GM23338 (cell line): Measurements from ENCODE around the gene AFF3. TPM values are rescaled to one million over a fixed set of nuclear protein-coding genes. Genes with fewer than 3 reads are reported as not detected.

Source experiments
- ATAC-seq: fragments of 200-7000 bp; cut with Tn5 transposase; 3 replicates; pipeline ENCODE4 v1.9.1; 2020
- DNase-seq: peaks from one replicate; pipeline ENCODE4 v3.0.0-alpha.2; 2015; ENCODE audit warnings: low spot score
- H2AFZ ChIP-seq: fragments of 200-600 bp; sonication (generic); 2 replicates; pipeline ENCODE4 v1.8.0; 2016; ENCODE audit warnings: antibody characterized with exemption, mild to moderate bottlenecking, moderate library complexity
- H3F3A ChIP-seq: fragments of 200-600 bp; sonication (generic); replicated peaks from 2 replicates; pipeline ENCODE4 v1.8.0; 2017; ENCODE audit warnings: antibody characterized with exemption, mixed run types, low read depth
- H3K27ac ChIP-seq: fragments of 200-600 bp; sonication (generic); 2 replicates; pipeline ENCODE4 v1.6.1; 2016; ENCODE audit warnings: low read depth
- H3K27me3 ChIP-seq: fragments of 200-600 bp; sonication (generic); 2 replicates; pipeline ENCODE4 v1.8.0; 2016; ENCODE audit warnings: mild to moderate bottlenecking, mixed run types, moderate library complexity; ENCODE audit not compliant: insufficient read depth
- H3K36me3 ChIP-seq: fragments of 200-600 bp; sonication (generic); 2 replicates; pipeline ENCODE4 v1.8.0; 2016; ENCODE audit warnings: mild to moderate bottlenecking; ENCODE audit not compliant: insufficient read depth
- H3K4me1 ChIP-seq: fragments of 200-600 bp; sonication (generic); 2 replicates; pipeline ENCODE4 v1.8.0; 2016; ENCODE audit warnings: mild to moderate bottlenecking, moderate library complexity; ENCODE audit not compliant: insufficient read depth
- H3K4me2 ChIP-seq: fragments of 200-600 bp; sonication (generic); 2 replicates; pipeline ENCODE4 v1.7.1; 2017; ENCODE audit warnings: mixed run types
- H3K4me3 ChIP-seq: fragments of 200-600 bp; sonication (generic); 2 replicates; pipeline ENCODE4 v1.6.1; 2016; ENCODE audit warnings: mixed run types
- H3K79me2 ChIP-seq: fragments of 200-600 bp; sonication (generic); replicated peaks from 2 replicates; pipeline ENCODE4 v1.8.0; 2017; ENCODE audit warnings: mild to moderate bottlenecking; ENCODE audit not compliant: insufficient read depth
- H3K9me2 ChIP-seq: fragments of 200-600 bp; sonication (generic); 2 replicates; pipeline ENCODE4 v1.8.0; 2017; ENCODE audit not compliant: insufficient read depth
- H4K20me1 ChIP-seq: fragments of 200-600 bp; sonication (generic); replicated peaks from 2 replicates; pipeline ENCODE4 v1.8.0; 2017; ENCODE audit warnings: mild to moderate bottlenecking; ENCODE audit not compliant: insufficient read depth
- H3K27ac Mint-ChIP-seq: 2 replicates; pipeline ENCODE4 v1.8.0; 2020; ENCODE audit warnings: inconsistent platforms, mild to moderate bottlenecking, moderate library complexity, mixed read lengths
- H3K27me3 Mint-ChIP-seq: 3 replicates; pipeline ENCODE4 v1.8.0; 2022; ENCODE audit warnings: low read depth, mild to moderate bottlenecking, moderate library complexity, mixed read lengths, inconsistent platforms; ENCODE audit not compliant: insufficient read depth, poor library complexity
- H3K36me3 Mint-ChIP-seq: 3 replicates; pipeline ENCODE4 v1.8.0; 2021; ENCODE audit warnings: low read depth, mild to moderate bottlenecking, inconsistent platforms, moderate library complexity, mixed read lengths
- H3K4me1 Mint-ChIP-seq: 3 replicates; pipeline ENCODE4 v1.8.0; 2020; ENCODE audit warnings: mild to moderate bottlenecking, inconsistent platforms, mixed read lengths
- H3K4me3 Mint-ChIP-seq: 3 replicates; pipeline ENCODE4 v1.8.0; 2021; ENCODE audit warnings: moderate library complexity, mild to moderate bottlenecking, inconsistent platforms, mixed read lengths
- H3K9me3 Mint-ChIP-seq: 3 replicates; pipeline ENCODE4 v1.8.0; 2020; ENCODE audit warnings: moderate library complexity, mild to moderate bottlenecking, inconsistent platforms, mixed read lengths
- CREB1 ChIP-seq: fragments of 250-450 bp; sonication (Bioruptor Pico); IDR thresholded peaks from 2 replicates; pipeline ENCODE4 v1.5.0; 2020; ENCODE audit warnings: low read depth, mild to moderate bottlenecking, moderate library complexity
- EZH2 ChIP-seq: fragments of 200-600 bp; sonication (generic); IDR thresholded peaks from one replicate; pipeline ENCODE4 v1.8.0; 2017; ENCODE audit warnings: antibody characterized with exemption, mild to moderate bottlenecking, low read depth; ENCODE audit not compliant: unreplicated experiment
- EZH2phosphoT487 ChIP-seq: fragments of 200-600 bp; sonication (generic); IDR thresholded peaks from one replicate; pipeline ENCODE4 v1.8.1; 2018; ENCODE audit warnings: antibody characterized with exemption; ENCODE audit not compliant: unreplicated experiment
- JUNB ChIP-seq: IDR thresholded peaks from one replicate; pipeline ENCODE4 v1.6.1; 2016; ENCODE audit warnings: antibody characterized with exemption; ENCODE audit not compliant: unreplicated experiment
- NANOG ChIP-seq: IDR thresholded peaks from 2 replicates; pipeline ENCODE4 v1.6.1; 2016; ENCODE audit warnings: antibody characterized with exemption, borderline replicate concordance
- POLR2AphosphoS5 ChIP-seq: IDR thresholded peaks from 2 replicates; pipeline ENCODE4 v1.6.1; 2016; ENCODE audit warnings: antibody characterized with exemption, low read depth
- STAT1 ChIP-seq: IDR thresholded peaks from one replicate; pipeline ENCODE4 v1.6.1; 2016; ENCODE audit warnings: antibody characterized with exemption; ENCODE audit not compliant: unreplicated experiment
- ZNF114 ChIP-seq: fragments of 250-450 bp; sonication (Bioruptor Pico); IDR thresholded peaks from 2 replicates; pipeline ENCODE4 v1.5.0; 2020; ENCODE audit warnings: mild to moderate bottlenecking, moderate library complexity
- ZNF331 ChIP-seq: fragments of 250-450 bp; sonication (Bioruptor Pico); IDR thresholded peaks from 2 replicates; pipeline ENCODE4 v1.5.0; 2020; ENCODE audit warnings: low read depth, mild to moderate bottlenecking, moderate library complexity
- polyA plus RNA-seq: library from polyadenylated mRNA; unstranded; fragments of >200 nt; fragmentation: Nextera tagmentation; extraction: Ambion mirVana; gene quantifications from 2 replicates; pipeline ENCODE4 v1.2.1, GENCODE V29; 2016
- total RNA-seq: library from RNA; depleted of rRNA; stranded (reverse); fragments of >200 nt; shearing (Covaris generic); gene quantifications from 2 replicates; pipeline ENCODE4 v1.2.3, GENCODE V29; 2014
- TF ChIP-seq, protein P1 (sequence below), 2 experiments: fragments of 200-600 bp in 1 of 2; sonication (generic) in 1 of 2; conservative IDR thresholded peaks; 2 replicates each; pipeline versions ENCODE4 v1.5.1 to v1.6.1; 2016 to 2017; ENCODE audit warnings: antibody characterized with exemption in 2 of 2, low read depth in 2 of 2, mild to moderate bottlenecking in 2 of 2, moderate library complexity in 1 of 2
- TF ChIP-seq, protein P2 (sequence below): IDR thresholded peaks from 2 replicates; pipeline ENCODE4 v1.6.1; 2016; ENCODE audit warnings: antibody characterized with exemption
- TF ChIP-seq, protein P3 (sequence below): IDR thresholded peaks from one replicate; pipeline ENCODE4 v1.6.1; 2018; ENCODE audit warnings: antibody characterized with exemption; ENCODE audit not compliant: unreplicated experiment

Gene AFF3
- total and polyA plus RNA-seq, 2 experiments from 2014 or later: 0.73 to 1.4 TPM

DNA sequence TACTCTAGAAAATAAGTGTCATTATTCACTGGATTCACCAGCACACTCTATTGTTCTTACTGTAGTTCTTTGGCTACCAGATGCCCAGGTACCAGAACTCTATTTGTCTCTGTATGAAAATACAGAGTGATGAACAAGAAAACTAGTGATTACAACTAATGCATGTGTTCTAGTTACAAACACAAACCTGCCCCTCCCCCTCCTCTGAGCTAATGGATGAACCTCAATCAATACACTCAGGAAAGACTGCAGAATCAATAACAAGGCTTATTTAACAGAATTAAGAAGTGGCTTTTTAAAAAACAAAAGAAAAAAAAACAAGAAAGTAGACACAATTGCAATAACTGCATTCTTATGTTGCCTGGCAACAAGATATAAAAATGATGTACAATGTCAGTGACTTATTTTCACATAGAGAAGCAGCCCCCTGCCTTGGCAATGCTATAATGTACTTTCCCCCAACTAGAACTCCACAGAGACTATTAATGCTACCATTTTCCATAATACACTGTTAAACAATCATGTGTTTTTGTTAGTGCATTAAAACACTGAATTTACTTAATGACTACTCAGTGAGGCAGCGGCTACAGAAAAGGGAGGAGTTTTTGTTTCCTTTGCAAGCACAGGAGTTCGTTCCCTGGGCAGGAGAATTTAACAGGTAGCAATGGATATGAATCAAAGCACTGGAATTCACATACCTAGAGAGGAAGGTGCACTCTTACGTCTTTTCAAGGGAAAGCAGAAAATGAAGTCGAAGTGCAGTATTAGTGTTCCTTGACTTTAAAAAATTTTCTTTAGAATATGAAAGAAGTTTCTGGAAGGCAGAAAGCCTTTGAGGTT is 333.8 kb downstream of the AFF3 start:
- TF ChIP-seq POLR2AphosphoS5: no peak
- TF ChIP-seq, protein P1, sequence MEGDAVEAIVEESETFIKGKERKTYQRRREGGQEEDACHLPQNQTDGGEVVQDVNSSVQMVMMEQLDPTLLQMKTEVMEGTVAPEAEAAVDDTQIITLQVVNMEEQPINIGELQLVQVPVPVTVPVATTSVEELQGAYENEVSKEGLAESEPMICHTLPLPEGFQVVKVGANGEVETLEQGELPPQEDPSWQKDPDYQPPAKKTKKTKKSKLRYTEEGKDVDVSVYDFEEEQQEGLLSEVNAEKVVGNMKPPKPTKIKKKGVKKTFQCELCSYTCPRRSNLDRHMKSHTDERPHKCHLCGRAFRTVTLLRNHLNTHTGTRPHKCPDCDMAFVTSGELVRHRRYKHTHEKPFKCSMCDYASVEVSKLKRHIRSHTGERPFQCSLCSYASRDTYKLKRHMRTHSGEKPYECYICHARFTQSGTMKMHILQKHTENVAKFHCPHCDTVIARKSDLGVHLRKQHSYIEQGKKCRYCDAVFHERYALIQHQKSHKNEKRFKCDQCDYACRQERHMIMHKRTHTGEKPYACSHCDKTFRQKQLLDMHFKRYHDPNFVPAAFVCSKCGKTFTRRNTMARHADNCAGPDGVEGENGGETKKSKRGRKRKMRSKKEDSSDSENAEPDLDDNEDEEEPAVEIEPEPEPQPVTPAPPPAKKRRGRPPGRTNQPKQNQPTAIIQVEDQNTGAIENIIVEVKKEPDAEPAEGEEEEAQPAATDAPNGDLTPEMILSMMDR (conservative IDR thresholded peaks at IDR 0.05; ENCODE audit: low read depth in 2 of 2): no peak
- TF ChIP-seq CREB1 (CRISPR knock-in tag): no peak
- TF ChIP-seq EZH2phosphoT487: no peak
- TF ChIP-seq ZNF331 (CRISPR knock-in tag): no peak
- TF ChIP-seq EZH2: no peak
- Mint-ChIP-seq H3K9me3 (no peaks in the 10 kb centered on the region), H3K27me3 (peaks cover 2% of the 10 kb centered on the region), H3K36me3 (no peaks in the 10 kb centered on the region), H3K27ac (no peak overlapping the region), H3K4me1 (peaks cover 12% of the 10 kb centered on the region), H3K4me3 (no peak overlapping the region)
- Histone ChIP-seq H2AFZ (no peak overlapping the region), H3F3A (no peaks in the 10 kb centered on the region), H3K9me2 (no peaks in the 10 kb centered on the region), H3K27me3 (no peaks in the 10 kb centered on the region), H3K4me2 (no peak overlapping the region), H4K20me1 (no peaks in the 10 kb centered on the region), H3K79me2 (no peaks in the 10 kb centered on the region), H3K4me3 (no peak overlapping the region), H3K4me1 (no peaks in the 10 kb centered on the region), H3K27ac (no peak overlapping the region), H3K36me3 (no peaks in the 10 kb centered on the region)
- no peak for ATAC-seq
- DNase-seq: no peak

DNA sequence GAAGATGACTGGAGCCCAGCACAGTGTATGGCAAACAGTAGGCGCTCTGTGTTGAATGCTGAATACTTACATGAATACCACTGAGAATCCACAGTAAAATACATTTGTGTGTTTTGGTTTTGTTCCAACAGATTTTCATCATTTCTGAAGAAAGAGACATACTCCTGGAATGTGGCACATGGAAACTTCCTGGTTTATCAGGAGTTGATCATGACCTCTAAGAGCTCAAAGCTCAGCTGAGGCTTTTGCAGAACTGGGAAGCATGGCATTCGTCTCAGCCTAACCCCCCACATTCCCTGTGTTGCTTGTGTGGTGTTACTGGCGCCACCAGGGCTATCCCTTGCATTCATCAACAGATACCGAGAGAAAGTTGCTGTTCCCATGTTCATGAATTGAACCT is 335.6 kb downstream of the AFF3 start:
- H3K36me3 Mint-ChIP-seq: no peaks in the 10 kb centered on the region
- no peak overlapping the region for H2AFZ ChIP-seq
- H3K4me2 ChIP-seq: no peak overlapping the region
- H3K9me2 ChIP-seq: no peaks in the 10 kb centered on the region
- no peak overlapping the region for H3K27ac ChIP-seq
- H4K20me1 ChIP-seq: no peaks in the 10 kb centered on the region
- peaks cover 2% of the 10 kb centered on the region for H3K27me3 Mint-ChIP-seq
- H3K79me2 ChIP-seq: no peaks in the 10 kb centered on the region
- no peak overlapping the region for H3K4me3 ChIP-seq
- DNase-seq: no peak
- no peak for ATAC-seq
- H3F3A ChIP-seq: no peaks in the 10 kb centered on the region
- H3K4me1 ChIP-seq: no peaks in the 10 kb centered on the region
- no peaks in the 10 kb centered on the region for H3K9me3 Mint-ChIP-seq
- H3K4me1 Mint-ChIP-seq: peaks cover 12% of the 10 kb centered on the region
- no peak overlapping the region for H3K4me3 Mint-ChIP-seq
- H3K27me3 ChIP-seq: no peaks in the 10 kb centered on the region
- no peak overlapping the region for H3K27ac Mint-ChIP-seq
- no peaks in the 10 kb centered on the region for H3K36me3 ChIP-seq
- no peak for TF ChIP-seq ZNF331 (CRISPR knock-in tag)
- TF ChIP-seq CREB1 (CRISPR knock-in tag): no peak
- no peak for TF ChIP-seq NANOG
- no peak for TF ChIP-seq JUNB
- no peak for TF ChIP-seq ZNF114 (CRISPR knock-in tag)
- TF ChIP-seq STAT1: no peak
- TF ChIP-seq EZH2: no peak
- TF ChIP-seq, protein P2, sequence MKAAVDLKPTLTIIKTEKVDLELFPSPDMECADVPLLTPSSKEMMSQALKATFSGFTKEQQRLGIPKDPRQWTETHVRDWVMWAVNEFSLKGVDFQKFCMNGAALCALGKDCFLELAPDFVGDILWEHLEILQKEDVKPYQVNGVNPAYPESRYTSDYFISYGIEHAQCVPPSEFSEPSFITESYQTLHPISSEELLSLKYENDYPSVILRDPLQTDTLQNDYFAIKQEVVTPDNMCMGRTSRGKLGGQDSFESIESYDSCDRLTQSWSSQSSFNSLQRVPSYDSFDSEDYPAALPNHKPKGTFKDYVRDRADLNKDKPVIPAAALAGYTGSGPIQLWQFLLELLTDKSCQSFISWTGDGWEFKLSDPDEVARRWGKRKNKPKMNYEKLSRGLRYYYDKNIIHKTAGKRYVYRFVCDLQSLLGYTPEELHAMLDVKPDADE: no peak
- TF ChIP-seq, protein P3, sequence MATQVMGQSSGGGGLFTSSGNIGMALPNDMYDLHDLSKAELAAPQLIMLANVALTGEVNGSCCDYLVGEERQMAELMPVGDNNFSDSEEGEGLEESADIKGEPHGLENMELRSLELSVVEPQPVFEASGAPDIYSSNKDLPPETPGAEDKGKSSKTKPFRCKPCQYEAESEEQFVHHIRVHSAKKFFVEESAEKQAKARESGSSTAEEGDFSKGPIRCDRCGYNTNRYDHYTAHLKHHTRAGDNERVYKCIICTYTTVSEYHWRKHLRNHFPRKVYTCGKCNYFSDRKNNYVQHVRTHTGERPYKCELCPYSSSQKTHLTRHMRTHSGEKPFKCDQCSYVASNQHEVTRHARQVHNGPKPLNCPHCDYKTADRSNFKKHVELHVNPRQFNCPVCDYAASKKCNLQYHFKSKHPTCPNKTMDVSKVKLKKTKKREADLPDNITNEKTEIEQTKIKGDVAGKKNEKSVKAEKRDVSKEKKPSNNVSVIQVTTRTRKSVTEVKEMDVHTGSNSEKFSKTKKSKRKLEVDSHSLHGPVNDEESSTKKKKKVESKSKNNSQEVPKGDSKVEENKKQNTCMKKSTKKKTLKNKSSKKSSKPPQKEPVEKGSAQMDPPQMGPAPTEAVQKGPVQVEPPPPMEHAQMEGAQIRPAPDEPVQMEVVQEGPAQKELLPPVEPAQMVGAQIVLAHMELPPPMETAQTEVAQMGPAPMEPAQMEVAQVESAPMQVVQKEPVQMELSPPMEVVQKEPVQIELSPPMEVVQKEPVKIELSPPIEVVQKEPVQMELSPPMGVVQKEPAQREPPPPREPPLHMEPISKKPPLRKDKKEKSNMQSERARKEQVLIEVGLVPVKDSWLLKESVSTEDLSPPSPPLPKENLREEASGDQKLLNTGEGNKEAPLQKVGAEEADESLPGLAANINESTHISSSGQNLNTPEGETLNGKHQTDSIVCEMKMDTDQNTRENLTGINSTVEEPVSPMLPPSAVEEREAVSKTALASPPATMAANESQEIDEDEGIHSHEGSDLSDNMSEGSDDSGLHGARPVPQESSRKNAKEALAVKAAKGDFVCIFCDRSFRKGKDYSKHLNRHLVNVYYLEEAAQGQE: no peak
- TF ChIP-seq, protein P1 (conservative IDR thresholded peaks at IDR 0.05; ENCODE audit: low read depth in 2 of 2): no peak
- TF ChIP-seq EZH2phosphoT487: no peak
- TF ChIP-seq POLR2AphosphoS5: no peak
